GM12872 (cell line): ENCODE results near the gene WAS.

Experiments used
- TF ChIP-seq, protein P1 (sequence below): IDR thresholded peaks from 3 replicates; pipeline ENCODE4 v1.5.1; 2011; ENCODE audit warnings: low read depth, mild to moderate bottlenecking, low read length, moderate library complexity; ENCODE audit not compliant: insufficient read depth

The WAS gene

DNA sequence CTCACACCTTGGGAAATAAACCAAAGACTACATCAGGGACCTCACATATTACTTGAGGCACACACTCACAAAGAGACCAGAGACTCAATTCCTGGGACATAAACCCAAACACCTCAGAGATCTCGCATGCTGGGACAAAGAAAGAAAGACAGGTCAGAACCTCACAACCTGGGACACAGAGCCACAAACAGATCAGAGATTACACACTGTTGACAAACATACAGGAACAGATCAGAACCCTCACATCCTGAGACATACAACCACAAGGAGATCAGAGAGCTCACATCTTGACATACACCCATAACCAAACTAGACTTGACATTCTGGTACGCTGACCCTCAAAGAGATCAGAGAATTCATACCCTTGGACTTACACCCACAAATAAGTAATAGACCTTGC is 30.2 kb downstream of the WAS start:
- TF ChIP-seq, protein P1, sequence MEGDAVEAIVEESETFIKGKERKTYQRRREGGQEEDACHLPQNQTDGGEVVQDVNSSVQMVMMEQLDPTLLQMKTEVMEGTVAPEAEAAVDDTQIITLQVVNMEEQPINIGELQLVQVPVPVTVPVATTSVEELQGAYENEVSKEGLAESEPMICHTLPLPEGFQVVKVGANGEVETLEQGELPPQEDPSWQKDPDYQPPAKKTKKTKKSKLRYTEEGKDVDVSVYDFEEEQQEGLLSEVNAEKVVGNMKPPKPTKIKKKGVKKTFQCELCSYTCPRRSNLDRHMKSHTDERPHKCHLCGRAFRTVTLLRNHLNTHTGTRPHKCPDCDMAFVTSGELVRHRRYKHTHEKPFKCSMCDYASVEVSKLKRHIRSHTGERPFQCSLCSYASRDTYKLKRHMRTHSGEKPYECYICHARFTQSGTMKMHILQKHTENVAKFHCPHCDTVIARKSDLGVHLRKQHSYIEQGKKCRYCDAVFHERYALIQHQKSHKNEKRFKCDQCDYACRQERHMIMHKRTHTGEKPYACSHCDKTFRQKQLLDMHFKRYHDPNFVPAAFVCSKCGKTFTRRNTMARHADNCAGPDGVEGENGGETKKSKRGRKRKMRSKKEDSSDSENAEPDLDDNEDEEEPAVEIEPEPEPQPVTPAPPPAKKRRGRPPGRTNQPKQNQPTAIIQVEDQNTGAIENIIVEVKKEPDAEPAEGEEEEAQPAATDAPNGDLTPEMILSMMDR, result no peak

DNA sequence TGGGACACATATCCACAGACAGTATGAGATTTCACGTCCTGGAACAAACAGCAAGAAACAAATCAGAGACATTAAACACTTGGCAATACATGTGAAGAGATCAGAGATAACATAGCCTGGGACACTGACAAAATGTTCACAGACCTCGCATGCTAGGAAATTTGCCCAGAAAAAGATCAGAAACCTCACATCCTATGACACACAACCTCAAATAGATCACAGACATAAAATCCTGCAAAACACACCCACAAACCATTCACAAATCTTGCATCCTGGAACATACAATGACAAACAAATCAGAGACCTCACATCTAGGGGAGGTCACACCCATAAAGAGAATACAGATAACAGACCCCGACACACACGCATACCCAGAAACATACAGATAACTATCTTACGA is 31.0 kb downstream of the WAS start:
- TF ChIP-seq, protein P1, result no peak

DNA sequence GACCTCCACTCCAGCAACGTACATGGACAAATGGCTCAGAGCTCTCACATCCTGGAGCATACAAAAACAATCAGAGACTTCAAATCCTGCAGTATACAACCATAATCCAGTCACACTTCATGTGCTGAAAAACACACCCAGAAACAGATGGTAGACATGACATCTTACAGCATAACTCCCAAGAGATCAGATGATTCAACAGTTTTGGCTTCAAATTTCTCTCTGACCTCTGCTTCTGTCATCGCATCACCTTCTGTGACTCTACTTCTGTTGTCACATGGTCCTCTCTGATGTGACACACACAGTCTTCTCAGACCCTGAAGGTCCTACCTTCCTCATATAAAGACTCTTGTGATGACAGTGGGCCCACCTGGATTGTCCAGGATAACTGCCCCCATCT is 31.5 kb downstream of the WAS start:
- TF ChIP-seq, protein P1, result no peak

DNA sequence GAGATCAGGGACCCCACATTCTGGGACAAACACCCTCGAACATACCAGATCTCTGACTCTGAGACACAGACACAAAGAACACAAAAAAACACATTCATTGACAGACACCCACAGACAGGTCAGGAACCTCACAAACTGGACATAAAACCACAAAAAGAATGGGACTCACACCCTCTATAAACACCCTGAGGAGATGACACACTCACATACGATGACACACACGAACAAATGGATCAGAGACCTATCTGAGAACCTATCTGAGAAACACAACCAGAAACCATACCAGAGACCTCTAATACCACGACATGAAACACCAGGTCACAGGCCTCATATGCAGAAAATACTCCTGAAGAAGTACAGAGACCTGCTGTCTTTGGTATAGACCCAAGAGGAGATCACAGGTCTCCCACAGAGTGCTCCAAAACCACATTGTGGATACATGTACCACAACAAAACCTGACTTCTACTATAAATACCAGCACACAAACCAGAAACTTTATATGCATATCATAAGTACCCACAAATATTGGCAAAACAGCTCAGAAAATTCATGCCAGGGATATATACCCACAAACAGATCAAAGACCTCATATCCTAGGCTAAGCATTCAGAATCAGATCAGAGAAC is 32.4 kb downstream of the WAS start:
- TF ChIP-seq, protein P1, result no peak

DNA sequence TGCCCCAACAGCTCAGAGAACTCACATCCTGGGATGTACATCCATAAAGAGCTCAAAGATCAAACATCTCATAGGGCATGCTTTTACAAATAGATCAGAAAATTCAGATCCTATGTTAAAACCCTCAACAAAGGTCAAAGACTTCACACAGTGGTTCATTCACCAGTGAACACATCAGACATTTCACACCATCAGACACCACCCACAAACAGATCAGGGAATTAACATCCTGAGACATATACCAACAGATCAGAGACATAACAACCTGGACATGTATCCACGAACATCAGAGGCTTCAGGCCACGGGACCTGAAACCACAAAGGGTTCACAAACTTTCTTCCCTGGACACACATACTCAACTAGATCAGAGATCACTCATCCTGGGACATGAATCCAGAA is 36.4 kb downstream of the WAS start:
- TF ChIP-seq, protein P1, result no peak

DNA sequence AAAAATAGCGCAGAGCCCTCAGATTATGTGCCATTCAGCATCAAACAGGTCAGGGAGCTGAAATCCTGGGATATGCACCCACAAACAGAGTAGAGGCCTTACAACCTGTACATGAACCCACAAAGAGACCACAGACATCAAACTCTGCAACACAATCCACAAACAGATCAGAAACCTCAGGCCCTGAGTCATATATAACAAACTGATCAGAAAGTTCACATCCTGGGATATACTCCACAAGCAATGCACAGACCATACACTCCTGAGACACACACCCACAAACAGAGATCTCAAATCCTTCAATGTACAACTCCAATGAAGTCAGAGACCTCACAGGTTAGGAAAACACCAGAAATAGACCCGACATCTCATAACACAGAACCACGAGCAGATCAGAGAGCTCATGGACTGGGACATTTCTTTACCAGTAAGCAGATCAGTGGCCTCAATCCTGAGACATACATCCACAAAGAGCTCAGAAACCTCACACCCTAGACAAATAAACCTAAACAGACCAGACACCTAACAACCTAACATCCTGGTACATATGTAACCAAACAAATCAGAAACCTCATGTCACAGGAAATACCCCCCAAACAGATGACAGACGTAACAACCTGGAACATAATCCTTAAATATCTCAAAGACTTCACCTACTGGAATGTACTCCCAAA is 37.1 kb downstream of the WAS start:
- TF ChIP-seq, protein P1, result no peak

DNA sequence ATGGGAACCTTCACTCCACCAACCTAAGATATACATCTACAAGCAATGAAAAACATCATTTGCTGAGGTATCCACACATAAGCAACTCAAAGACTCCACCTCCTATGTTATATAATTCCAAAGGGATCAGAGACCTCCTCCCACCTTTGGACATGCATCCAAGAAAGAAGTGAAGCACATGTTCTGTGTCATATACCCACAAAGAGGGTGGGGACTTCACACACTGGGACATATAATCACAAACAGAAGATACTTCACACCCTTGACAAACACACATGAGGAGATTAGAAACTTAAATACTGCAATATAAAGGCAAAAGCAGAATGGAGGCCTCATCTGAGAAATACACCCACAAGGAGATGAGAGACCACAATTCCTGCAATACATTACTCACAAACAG is 38.3 kb downstream of the WAS start:
- TF ChIP-seq, protein P1, result no peak
